Keratinocyte (primary cell): ENCODE data around the gene DTD1.

Experiments used
- EZH2 ChIP-seq: IDR thresholded peaks from one replicate; pipeline ENCODE4 v1.6.1; 2012; ENCODE audit warnings: inconsistent platforms, mild to moderate bottlenecking, low read length, moderate library complexity
- TF ChIP-seq, protein P1 (sequence below), 3 experiments: IDR thresholded peaks in 1 of 3; conservative IDR thresholded peaks in 1 of 3; optimal IDR thresholded peaks in 1 of 3; 2 replicates in 2 of 3; 3 replicates in 1 of 3; pipeline versions ENCODE3 to v1.5.1; 2011; ENCODE audit warnings: low read length in 3 of 3, mild to moderate bottlenecking in 3 of 3, moderate library complexity in 2 of 3, control low read depth in 1 of 3, inconsistent platforms in 1 of 3; ENCODE audit not compliant: insufficient read depth in 2 of 3; ENCODE audit errors: extremely low read depth in 1 of 3

DNA sequence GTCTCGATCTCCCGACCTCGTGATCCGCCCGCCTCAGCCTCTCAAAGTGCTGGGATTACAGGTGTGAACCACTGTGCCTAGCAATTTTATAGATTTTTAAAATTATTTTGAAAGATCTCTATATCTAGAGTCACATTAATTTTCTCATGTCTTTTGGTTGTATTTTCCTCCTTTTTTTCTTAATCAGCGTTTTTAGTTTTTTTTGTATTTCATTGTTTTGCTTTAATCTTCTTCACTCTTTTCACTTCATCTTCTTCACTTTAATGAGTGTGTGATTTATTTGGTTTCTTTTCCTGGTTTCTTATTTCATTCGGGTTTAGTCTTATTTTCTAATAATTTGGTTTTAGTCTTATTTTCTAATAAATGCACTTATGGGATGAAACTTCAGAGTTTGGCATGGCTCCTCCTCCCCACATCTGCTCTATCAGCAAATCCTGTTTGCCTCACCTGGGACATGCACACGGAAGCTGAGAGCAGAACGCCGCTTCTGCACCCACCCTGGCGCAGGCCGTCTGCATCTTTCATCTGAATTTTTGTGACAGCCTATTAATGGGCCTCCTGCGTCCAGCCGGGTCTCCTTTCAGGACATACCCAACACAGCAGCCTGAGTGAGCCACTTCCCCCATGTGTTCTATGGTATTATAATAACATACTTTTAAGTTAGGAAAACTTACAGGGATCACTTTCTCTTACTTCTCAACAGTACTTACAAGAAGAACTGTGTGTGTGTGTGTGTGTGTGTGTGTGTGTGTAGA is 35.5 kb downstream of the DTD1 start:
- TF ChIP-seq, protein P1, sequence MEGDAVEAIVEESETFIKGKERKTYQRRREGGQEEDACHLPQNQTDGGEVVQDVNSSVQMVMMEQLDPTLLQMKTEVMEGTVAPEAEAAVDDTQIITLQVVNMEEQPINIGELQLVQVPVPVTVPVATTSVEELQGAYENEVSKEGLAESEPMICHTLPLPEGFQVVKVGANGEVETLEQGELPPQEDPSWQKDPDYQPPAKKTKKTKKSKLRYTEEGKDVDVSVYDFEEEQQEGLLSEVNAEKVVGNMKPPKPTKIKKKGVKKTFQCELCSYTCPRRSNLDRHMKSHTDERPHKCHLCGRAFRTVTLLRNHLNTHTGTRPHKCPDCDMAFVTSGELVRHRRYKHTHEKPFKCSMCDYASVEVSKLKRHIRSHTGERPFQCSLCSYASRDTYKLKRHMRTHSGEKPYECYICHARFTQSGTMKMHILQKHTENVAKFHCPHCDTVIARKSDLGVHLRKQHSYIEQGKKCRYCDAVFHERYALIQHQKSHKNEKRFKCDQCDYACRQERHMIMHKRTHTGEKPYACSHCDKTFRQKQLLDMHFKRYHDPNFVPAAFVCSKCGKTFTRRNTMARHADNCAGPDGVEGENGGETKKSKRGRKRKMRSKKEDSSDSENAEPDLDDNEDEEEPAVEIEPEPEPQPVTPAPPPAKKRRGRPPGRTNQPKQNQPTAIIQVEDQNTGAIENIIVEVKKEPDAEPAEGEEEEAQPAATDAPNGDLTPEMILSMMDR (optimal IDR thresholded peaks at IDR 0.05 in 1 of 3, IDR thresholded peaks at IDR 0.05 in 1 of 3, conservative IDR thresholded peaks at IDR 0.05 in 1 of 3; ENCODE audit: extremely low read depth in 1 of 3, insufficient read depth in 2 of 3, low read length in 3 of 3) = no peak
- no peak for TF ChIP-seq EZH2
